HUES48 (cell line): ENCODE measurements around the gene SYS1.
A peak's percentile ranks its signal among the peaks of the same experiment; 100 is the strongest.

Experiments used
- H3K27ac ChIP-seq: one replicate; pipeline ENCODE4 v1.7.0; 2013; ENCODE audit warnings: low read depth, low read length, inconsistent platforms
- H3K27me3 ChIP-seq: 2 replicates; pipeline ENCODE4 v1.6.1; 2013; ENCODE audit warnings: mild to moderate bottlenecking, low read length; ENCODE audit not compliant: control insufficient read depth, insufficient read depth
- H3K36me3 ChIP-seq: 2 replicates; pipeline ENCODE4 v1.6.1; 2013; ENCODE audit warnings: low read length; ENCODE audit not compliant: control insufficient read depth, insufficient read depth
- H3K4me1 ChIP-seq: 2 replicates; pipeline ENCODE4 v1.6.1; 2013; ENCODE audit warnings: mild to moderate bottlenecking, low read length; ENCODE audit not compliant: control insufficient read depth, insufficient read depth
- H3K4me3 ChIP-seq: 2 replicates; pipeline ENCODE4 v1.5.1; 2013; ENCODE audit warnings: mild to moderate bottlenecking, low read depth, low read length
- H3K9ac ChIP-seq: 2 replicates; pipeline ENCODE4 v1.6.1; 2013; ENCODE audit warnings: mild to moderate bottlenecking, low read depth, low read length, moderate library complexity
- H3K9me3 ChIP-seq: 2 replicates; pipeline ENCODE4 v1.6.1; 2013; ENCODE audit warnings: low read length; ENCODE audit not compliant: control insufficient read depth, insufficient read depth

The SYS1 gene

GRCh38 chr20:45362804-45363610 is at the start of gene SYS1:
TSS of gene SYS1 (plus strand) at chr20:45363156. CDS start at chr20:45363532, 376 bp downstream.
- Histone ChIP-seq H3K9me3 (no peaks in the 10 kb centered on the region), H3K27me3 (no peaks in the 10 kb centered on the region), H3K36me3 (peaks cover 27% of the 10 kb centered on the region), H3K4me3 (peak within 1 kb of the TSS; percentile 89), H3K27ac (peak within 1 kb of the TSS; percentile 95), H3K9ac (peak within 1 kb of the TSS; percentile 68), H3K4me1 (peaks cover 10% of the 10 kb centered on the region)

DNA sequence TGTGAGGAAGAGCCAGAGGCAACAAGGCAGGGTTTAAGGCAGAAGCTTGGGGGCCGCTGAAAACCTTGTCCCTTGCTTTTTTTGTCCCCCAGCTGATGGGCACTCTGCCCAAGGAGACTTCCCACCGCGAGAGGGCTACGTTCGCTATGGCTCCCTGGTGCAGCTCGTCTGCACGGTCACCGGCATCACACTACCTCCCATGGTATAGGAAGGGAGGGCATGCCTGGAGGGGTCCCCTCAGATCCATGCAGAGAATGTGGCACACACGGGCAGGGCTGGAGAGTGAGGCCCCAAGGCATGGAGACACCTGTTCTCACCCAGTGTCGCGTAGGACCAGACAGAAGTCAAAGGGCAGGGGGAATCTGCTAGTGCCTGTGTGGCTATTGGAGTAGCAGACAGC is 49.0 kb upstream of the SYS1 start:
- H3K9me3 ChIP-seq, result no peaks in the 10 kb centered on the region
- no peaks in the 10 kb centered on the region for H3K36me3 ChIP-seq
- no peak overlapping the region for H3K27ac ChIP-seq
- no peak overlapping the region for H3K9ac ChIP-seq
- 0 out of 2 replicates have a peak, but pooled peaks cover 5% of the 10 kb centered on the region for H3K27me3 ChIP-seq
- no peaks in the 10 kb centered on the region for H3K4me1 ChIP-seq
- no peak overlapping the region for H3K4me3 ChIP-seq

- no peaks in the 10 kb centered on the region for H3K9me3 ChIP-seq
- no peak overlapping the region for H3K27ac ChIP-seq
- no peak overlapping the region for H3K4me3 ChIP-seq
- no peaks in the 10 kb centered on the region for H3K4me1 ChIP-seq
- no peaks in the 10 kb centered on the region for H3K36me3 ChIP-seq
- H3K9ac ChIP-seq, result no peak overlapping the region
- H3K27me3 ChIP-seq, result 0 out of 2 replicates have a peak, but pooled peaks cover 5% of the 10 kb centered on the region
These were observed 47.3 kb upstream of the SYS1 start for GRCh38 chr20:45315672-45316071.

GRCh38 chr20:45316150-45317080 is 46.5 kb upstream of the SYS1 start:
- no peak overlapping the region for H3K27ac ChIP-seq
- no peaks in the 10 kb centered on the region for H3K9me3 ChIP-seq
- H3K27me3 ChIP-seq, result 0 out of 2 replicates have a peak, but pooled peaks cover under 1% of the 10 kb centered on the region
- no peaks in the 10 kb centered on the region for H3K36me3 ChIP-seq
- no peak overlapping the region for H3K9ac ChIP-seq
- H3K4me3 ChIP-seq, result no peak overlapping the region
- H3K4me1 ChIP-seq, result no peaks in the 10 kb centered on the region

GRCh38 chr20:45317826-45318225 is 45.1 kb upstream of the SYS1 start:
- H3K27me3 ChIP-seq, result no peaks in the 10 kb centered on the region
- H3K27ac ChIP-seq, result no peak overlapping the region
- H3K36me3 ChIP-seq, result no peaks in the 10 kb centered on the region
- no peaks in the 10 kb centered on the region for H3K4me1 ChIP-seq
- H3K9me3 ChIP-seq, result no peaks in the 10 kb centered on the region
- H3K4me3 ChIP-seq, result no peak overlapping the region
- no peak overlapping the region for H3K9ac ChIP-seq

DNA sequence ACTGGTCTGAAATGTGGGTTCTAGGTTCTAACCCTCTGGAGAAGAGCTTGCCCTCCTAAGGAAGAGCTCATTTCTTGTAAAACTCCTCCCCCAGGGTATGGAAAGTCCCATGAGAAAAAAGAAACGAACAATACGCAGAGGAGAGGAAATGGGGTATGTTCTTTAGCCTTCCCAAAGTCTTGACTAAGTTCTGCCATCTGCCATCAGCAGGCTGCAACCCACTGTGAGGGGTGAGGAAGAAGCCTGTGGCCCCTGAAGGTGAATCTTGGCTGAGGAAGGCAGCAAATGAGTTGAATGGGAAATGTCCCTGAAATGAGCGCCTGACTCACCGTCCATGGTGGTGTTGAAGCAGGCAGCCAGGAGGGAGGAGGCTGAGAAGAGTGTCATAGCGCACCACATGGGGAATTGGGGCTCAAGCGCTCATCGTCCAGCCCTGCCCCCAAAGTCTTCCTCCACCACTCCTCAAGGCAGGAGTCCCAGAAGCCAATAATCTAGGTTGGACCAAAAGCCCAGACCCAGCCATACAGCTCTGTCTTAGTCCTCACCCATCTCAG is 44.5 kb upstream of the SYS1 start:
- H3K27me3 ChIP-seq, result no peaks in the 10 kb centered on the region
- no peak overlapping the region for H3K9ac ChIP-seq
- H3K4me1 ChIP-seq, result no peaks in the 10 kb centered on the region
- H3K36me3 ChIP-seq, result no peaks in the 10 kb centered on the region
- no peak overlapping the region for H3K4me3 ChIP-seq
- no peaks in the 10 kb centered on the region for H3K9me3 ChIP-seq
- H3K27ac ChIP-seq, result no peak overlapping the region

DNA sequence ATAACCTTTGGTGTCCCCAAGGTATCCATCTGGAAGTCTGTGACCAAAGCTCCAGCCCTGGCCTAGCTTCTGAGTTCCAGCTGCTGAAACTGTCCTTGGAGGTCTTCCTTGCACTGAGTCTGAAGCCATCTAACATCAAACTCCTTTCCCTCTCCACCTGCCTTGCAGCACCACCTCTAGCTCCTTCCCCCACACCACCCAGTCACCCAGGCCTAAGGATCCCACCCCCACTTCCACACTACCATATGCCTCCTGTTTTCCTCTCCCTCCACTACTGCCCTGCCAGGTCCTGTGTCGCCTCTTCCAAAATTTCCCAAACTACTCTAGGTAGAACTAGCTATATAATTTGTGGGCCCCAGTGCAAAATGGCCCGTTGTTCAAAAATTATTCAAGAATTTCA is 44.0 kb upstream of the SYS1 start:
- no peak overlapping the region for H3K27ac ChIP-seq

DNA sequence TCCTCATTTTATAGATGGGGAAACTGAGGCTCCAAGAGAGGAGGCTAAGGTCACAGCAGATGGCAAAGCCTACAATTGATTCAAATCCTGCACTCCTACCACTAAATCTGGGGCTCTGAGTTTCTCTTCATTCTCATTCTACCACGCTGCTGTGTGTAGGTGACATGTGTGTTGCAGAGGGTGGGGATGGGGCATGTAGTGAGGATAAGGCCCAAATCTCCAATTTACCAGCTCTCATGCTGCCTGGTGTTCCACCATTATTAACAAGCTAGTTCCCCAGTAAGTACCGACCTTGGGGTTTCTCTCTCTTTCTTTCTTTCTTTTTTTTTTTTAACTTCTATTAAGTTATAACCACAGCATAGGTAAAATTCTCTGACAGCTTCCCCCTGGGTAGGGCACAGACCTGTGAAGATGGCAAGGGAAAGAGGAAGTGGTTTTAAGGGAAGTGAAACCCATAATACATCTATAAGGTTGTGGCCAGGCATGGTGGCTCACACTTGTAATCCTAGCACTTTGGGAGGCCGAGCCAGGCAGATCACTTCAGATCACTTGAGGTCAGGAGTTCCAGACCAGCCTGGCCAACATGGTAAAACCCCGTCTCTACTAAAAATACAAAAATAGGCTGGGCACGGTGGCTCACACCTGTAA is 41.9 kb upstream of the SYS1 start:
- Histone ChIP-seq H3K27me3 (no peaks in the 10 kb centered on the region), H3K4me1 (no peaks in the 10 kb centered on the region), H3K27ac (no peak overlapping the region), H3K36me3 (0 out of 2 replicates have a peak, but pooled peaks cover 3% of the 10 kb centered on the region), H3K9ac (no peak overlapping the region), H3K9me3 (no peaks in the 10 kb centered on the region), H3K4me3 (no peak overlapping the region)

More for the DNA sequence above, 44.0 kb upstream of the SYS1 start:
- Histone ChIP-seq H3K4me1 (no peaks in the 10 kb centered on the region), H3K9me3 (no peaks in the 10 kb centered on the region), H3K36me3 (no peaks in the 10 kb centered on the region), H3K9ac (no peak overlapping the region), H3K4me3 (no peak overlapping the region), H3K27me3 (no peaks in the 10 kb centered on the region)

GRCh38 chr20:45322952-45323383 is 40.0 kb upstream of the SYS1 start:
- no peak overlapping the region for H3K4me3 ChIP-seq
- H3K36me3 ChIP-seq, result peaks cover 18% of the 10 kb centered on the region
- no peak overlapping the region for H3K9ac ChIP-seq
- H3K4me1 ChIP-seq, result no peaks in the 10 kb centered on the region
- no peaks in the 10 kb centered on the region for H3K9me3 ChIP-seq
- no peak overlapping the region for H3K27ac ChIP-seq
- H3K27me3 ChIP-seq, result no peaks in the 10 kb centered on the region

- H3K27ac ChIP-seq, result no peak overlapping the region
- H3K4me3 ChIP-seq, result no peak overlapping the region
- H3K4me1 ChIP-seq, result no peaks in the 10 kb centered on the region
- H3K27me3 ChIP-seq, result no peaks in the 10 kb centered on the region
- peaks cover 26% of the 10 kb centered on the region for H3K36me3 ChIP-seq
- no peaks in the 10 kb centered on the region for H3K9me3 ChIP-seq
- no peak overlapping the region for H3K9ac ChIP-seq
These were observed 39.2 kb upstream of the SYS1 start for GRCh38 chr20:45323731-45324130.
